Transverse colon (tissue), 4 donors: ENCODE measurements around the gene SNRNP25.

Experiments used
- CTCF ChIP-seq, 5 experiments: fragments of 200-600 bp in 3 of 5; fragments of 450-650 bp in 2 of 5; sonication (generic) in 3 of 5; IDR thresholded peaks; 1 replicate in 2 of 5; 2 replicates in 3 of 5; pipeline ENCODE4 v1.5.1; 2016 to 2017; ENCODE audit warnings: antibody characterized with exemption in 5 of 5, inconsistent platforms in 3 of 5, mild to moderate bottlenecking in 2 of 5, moderate library complexity in 1 of 5
- EP300 ChIP-seq: sonication (generic); formaldehyde crosslinking; IDR thresholded peaks from one replicate; pipeline ENCODE4 v1.6.1; 2017; ENCODE audit warnings: antibody characterized with exemption, low read depth
- POLR2A ChIP-seq: fragments of 450-650 bp; IDR thresholded peaks from one replicate; pipeline ENCODE4 v1.6.1; 2016; ENCODE audit warnings: antibody characterized with exemption, mild to moderate bottlenecking, moderate library complexity
- POLR2AphosphoS5 ChIP-seq, 3 donors: sonication (generic); formaldehyde crosslinking; IDR thresholded peaks; one replicate each; pipeline ENCODE4 v1.6.1; 2016; ENCODE audit warnings: antibody characterized with exemption in 3 of 3

- no peak for TF ChIP-seq CTCF (IDR thresholded peaks at IDR 0.05)
- TF ChIP-seq POLR2AphosphoS5 (IDR thresholded peaks at IDR 0.05) = no peak
- no peak for TF ChIP-seq POLR2A
- TF ChIP-seq EP300 = no peak
These were observed 10.6 kb downstream of the SNRNP25 start for GRCh38 chr16:63998-64913.
